Lower lobe of right lung (tissue), 2 donors: Measurements from ENCODE around the gene MCTP2. TPM values are rescaled to one million over a fixed set of nuclear protein-coding genes. Genes with fewer than 3 reads are reported as not detected.

Experiments
- ATAC-seq, 2 donors: fragments of 200-7000 bp; cut with Tn5 transposase; one replicate each; pipeline ENCODE4 v1.9.1; 2020 to 2022; ENCODE audit warnings: mild to moderate bottlenecking in 2 of 2, moderate library complexity in 2 of 2
- DNase-seq: peaks from one replicate; pipeline ENCODE4 v3.0.0-alpha.2; 2020
- H3K27ac ChIP-seq: fragments of 200-600 bp; one replicate; pipeline ENCODE4 v1.8.0; 2022
- H3K27me3 ChIP-seq: fragments of 200-600 bp; one replicate; pipeline ENCODE4 v1.8.0; 2022; ENCODE audit warnings: low read depth
- H3K36me3 ChIP-seq: fragments of 200-600 bp; one replicate; pipeline ENCODE4 v1.8.0; 2022; ENCODE audit warnings: mild to moderate bottlenecking
- H3K4me1 ChIP-seq: fragments of 200-600 bp; one replicate; pipeline ENCODE4 v1.8.0; 2022
- H3K4me3 ChIP-seq: fragments of 200-600 bp; one replicate; pipeline ENCODE4 v1.8.0; 2022; ENCODE audit warnings: mild to moderate bottlenecking
- H3K9me3 ChIP-seq: fragments of 200-600 bp; one replicate; pipeline ENCODE4 v1.8.0; 2022
- CTCF ChIP-seq: fragments of 200-600 bp; IDR thresholded peaks from one replicate; pipeline ENCODE4 v1.8.0; 2022; ENCODE audit warnings: antibody characterized with exemption, mild to moderate bottlenecking
- intact Hi-C: fragments of 100-400 bp; cut with DNase I; formaldehyde crosslinking; loops from one replicate; pipeline ENCODE4 v1.11.0; 2022
- total RNA-seq: library from RNA; stranded (reverse); fragmentation: NEBNext Ultra II Directional; extraction: Animal tissue kit (Norgen Biotek cat#: 25700); gene quantifications from one replicate; pipeline ENCODE4 v1.2.1, GENCODE V29; 2021
- donor health status: DM: no; HTN: yes; CAD: no; lungs with severe emphysema.

The MCTP2 gene
- total RNA-seq, 1 donor from 2014 or later: 36.1 TPM

- Histone ChIP-seq H3K9me3 (no peaks in the 10 kb centered on the region), H3K36me3 (peaks cover 3% of the 10 kb centered on the region), H3K27me3 (no peaks in the 10 kb centered on the region), H3K4me3 (no peak overlapping the region), H3K27ac (no peak overlapping the region), H3K4me1 (no peaks in the 10 kb centered on the region)
- DNase-seq: no peak
- peak; percentile 95 for TF ChIP-seq CTCF
- intact Hi-C loops: loop anchor here (5.0 kb wide), 1 partner anchor 162 kb away; no protein-coding TSS in a partner anchor
- peak; percentile 91 to 96 for ATAC-seq
Observed at GRCh38 chr15:94324117-94324826, 92.9 kb downstream of the MCTP2 start.

DNA sequence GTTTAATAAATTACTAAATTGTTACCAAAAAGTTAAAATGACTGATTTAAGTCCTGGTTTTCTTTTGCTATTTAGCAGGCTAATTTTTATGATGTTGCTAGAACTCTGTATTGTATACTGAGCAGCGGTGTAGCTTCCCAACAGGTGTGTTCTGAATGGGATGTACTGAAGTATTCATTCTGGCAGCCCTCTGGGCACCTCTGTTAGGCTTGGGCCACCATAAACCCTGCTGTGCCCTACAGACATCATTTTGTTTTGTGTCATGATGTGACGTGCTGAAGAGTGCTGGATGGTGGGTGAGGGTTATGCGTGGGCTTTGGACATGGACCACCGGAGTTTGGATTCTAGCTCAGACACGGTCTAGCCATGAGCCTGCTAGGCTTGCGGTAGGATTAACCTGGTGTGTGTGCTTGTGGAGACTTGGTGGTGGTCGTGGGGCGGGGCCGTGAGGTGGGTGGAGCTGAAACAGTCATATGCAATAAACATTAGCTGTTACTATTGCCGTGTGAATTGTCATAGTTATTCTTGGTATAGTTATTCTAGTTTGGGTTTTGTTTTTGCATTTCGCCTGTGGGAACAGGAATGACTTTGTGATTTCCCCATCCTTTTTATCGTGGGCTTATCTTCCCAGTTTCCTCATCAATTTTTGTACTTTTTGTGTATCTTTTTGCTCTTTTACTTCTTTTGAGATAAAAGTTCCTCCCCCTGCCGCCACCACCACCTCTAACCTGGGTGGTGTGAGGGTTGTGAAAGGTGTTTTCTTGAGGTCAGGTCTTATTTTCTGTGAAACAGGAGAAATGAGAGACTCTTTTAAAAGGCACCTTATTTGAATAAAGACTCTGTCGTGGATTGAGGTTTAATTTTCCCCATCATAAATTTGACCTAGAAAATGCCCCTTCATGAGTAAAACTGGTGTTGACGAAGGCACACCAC is 93.7 kb downstream of the MCTP2 start:
- Histone ChIP-seq H3K4me1 (no peaks in the 10 kb centered on the region), H3K36me3 (peaks cover 6% of the 10 kb centered on the region), H3K9me3 (no peaks in the 10 kb centered on the region), H3K27ac (no peak overlapping the region), H3K4me3 (no peak overlapping the region), H3K27me3 (no peaks in the 10 kb centered on the region)
- intact Hi-C loops: loop anchor here (5.0 kb wide), 1 partner anchor 163 kb away; no protein-coding TSS in a partner anchor
- ATAC-seq: peak in 1 of 2 donors; percentile 26
- TF ChIP-seq CTCF: no peak
- no peak for DNase-seq

GRCh38 chr15:94327356-94327936 is 96.1 kb downstream of the MCTP2 start:
- intact Hi-C loops: no loop called here
- Histone ChIP-seq H3K27me3 (no peaks in the 10 kb centered on the region), H3K27ac (no peak overlapping the region), H3K9me3 (no peaks in the 10 kb centered on the region), H3K4me3 (no peak overlapping the region), H3K36me3 (peaks cover 6% of the 10 kb centered on the region), H3K4me1 (no peaks in the 10 kb centered on the region)
- ATAC-seq (no peak), DNase-seq (no peak)
- peak; percentile 63 for TF ChIP-seq CTCF

GRCh38 chr15:94331731-94332130 is 100.4 kb downstream of the MCTP2 start:
- no peaks in the 10 kb centered on the region for H3K4me1 ChIP-seq
- H3K27me3 ChIP-seq: no peaks in the 10 kb centered on the region
- ATAC-seq (no peak), DNase-seq (no peak)
- intact Hi-C loops: no loop called here
- no peak for TF ChIP-seq CTCF
- peaks cover 6% of the 10 kb centered on the region for H3K36me3 ChIP-seq
- H3K4me3 ChIP-seq: no peak overlapping the region
- H3K27ac ChIP-seq: no peak overlapping the region
- H3K9me3 ChIP-seq: no peaks in the 10 kb centered on the region

DNA sequence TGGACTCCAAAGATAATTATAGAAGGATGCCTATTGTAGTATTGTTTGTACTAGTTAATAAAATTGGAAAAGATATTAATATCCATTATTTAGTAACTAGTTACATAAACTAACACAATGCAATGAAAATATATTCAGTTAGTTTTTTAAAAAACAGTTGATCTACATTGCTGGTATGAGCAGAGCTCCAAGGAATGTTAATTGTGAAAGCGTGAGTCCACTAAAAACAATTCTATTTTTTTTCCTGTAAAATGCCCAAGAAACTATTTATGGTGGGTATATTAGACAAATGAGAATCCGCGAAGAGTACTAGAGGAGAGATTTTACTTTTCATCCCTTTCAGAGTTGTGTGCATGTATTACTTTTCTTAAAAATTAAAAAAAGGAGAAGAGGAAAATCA is 104.3 kb downstream of the MCTP2 start:
- Histone ChIP-seq H3K27ac (no peak overlapping the region), H3K4me3 (no peak overlapping the region), H3K36me3 (no peaks in the 10 kb centered on the region), H3K4me1 (no peaks in the 10 kb centered on the region), H3K27me3 (no peaks in the 10 kb centered on the region), H3K9me3 (no peaks in the 10 kb centered on the region)
- DNase-seq (no peak), ATAC-seq (no peak)
- TF ChIP-seq CTCF: no peak
- intact Hi-C loops: no loop called here
